ENCODE data around the gene PAPPA. TPM values are rescaled to one million over a fixed set of nuclear protein-coding genes. Genes with fewer than 3 reads are reported as not detected.

Gene PAPPA
- total and polyA plus RNA-seq, 2 of the 8 experiments (the other 6 are each of a cell fraction or from before 2014, with no cell fraction given) = 0.18 to 0.63 TPM

DNA sequence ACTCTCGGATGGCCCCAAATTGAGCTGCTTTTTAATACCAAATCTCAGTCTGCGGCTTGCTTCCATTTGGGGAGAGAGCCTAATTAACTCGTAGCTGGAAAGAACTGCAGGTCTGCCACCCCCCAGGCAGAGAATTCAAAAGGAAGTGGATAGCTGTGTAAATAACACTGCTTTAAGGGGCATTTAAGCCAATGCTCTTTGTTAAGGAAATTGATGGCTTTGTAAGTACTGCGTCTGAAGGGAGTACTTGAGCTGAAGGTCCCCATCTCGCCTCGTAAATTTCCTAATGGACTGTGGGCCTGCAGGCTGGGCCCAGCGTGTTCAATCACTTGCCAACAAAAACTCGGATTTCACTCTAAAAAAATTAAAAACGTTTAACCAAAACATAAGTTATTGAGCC lies 132.7 kb downstream of the PAPPA start (continued):
- TF ChIP-seq SP2 (IDR thresholded peaks at IDR 0.05; ENCODE audit: low read length) (no peak), EGR1 (IDR thresholded peaks at IDR 0.05; ENCODE audit: borderline replicate concordance, low read depth, low read length) (peak; percentile 48; the same call in 1 of the 2 replicates), CTBP2 (IDR thresholded peaks at IDR 0.05; ENCODE audit: borderline replicate concordance, insufficient read depth, insufficient read length, low read length) (no peak), TEAD4 (IDR thresholded peaks at IDR 0.05; ENCODE audit: low read depth, low read length) (peak; percentile 53; the same call in 1 of the 2 replicates), ZNF274 (IDR thresholded peaks at IDR 0.05; ENCODE audit: borderline replicate concordance, extremely low read depth, low read length) (no peak), ASH2L (IDR thresholded peaks at IDR 0.05; ENCODE audit: low read length) (peak; percentile 74), CREB1 (IDR thresholded peaks at IDR 0.05) (no peak; the same call in 1 of the 2 replicates), CHD1 (IDR thresholded peaks at IDR 0.05; ENCODE audit: low read depth, low read length) (no peak), BCL11A (IDR thresholded peaks at IDR 0.05; ENCODE audit: low read depth in 2 of 2, low read length in 2 of 2) (peak; percentile 96 to 99), SP1 (IDR thresholded peaks at IDR 0.05; ENCODE audit: low read depth, low read length) (peak; percentile 87), TAF1 (IDR thresholded peaks at IDR 0.05; ENCODE audit: low read depth, low read length) (no peak), EZH2 (IDR thresholded peaks at IDR 0.05; ENCODE audit: low read depth, low read length, severe bottlenecking) (no peak)

Measured in H1 (cell line).